H1 (cell line): ENCODE measurements around the gene RPS6KA2. TPM values are rescaled to one million over a fixed set of nuclear protein-coding genes. Genes with fewer than 3 reads are reported as not detected.

Source experiments
- CTCF ChIA-PET: fragments of 300-600 bp; sonication (Branson Sonifier 250); formaldehyde crosslinking; loops from one replicate; lab custom pipeline; 2021; ENCODE audit not compliant: partially characterized antibody; lab: Charles Lee
- POLR2A ChIA-PET: fragments of 300-600 bp; sonication (Branson Sonifier 250); formaldehyde crosslinking; loops from one replicate; lab custom pipeline; 2021; ENCODE audit warnings: inconsistent platforms; ENCODE audit not compliant: partially characterized antibody; lab: Charles Lee
- DNase-seq, 2 experiments: peaks; one replicate each; pipeline versions ENCODE4 v3.0.0 to v3.0.0-alpha.2; 2010 to 2022; ENCODE audit warnings: low spot score in 2 of 2, low read depth in 1 of 2, mixed read lengths in 1 of 2
- FAIRE-seq: peaks from 2 replicates; lab custom pipeline; 2011; peaks lifted over from hg19 to GRCh38; lab: Jason Lieb, UNC
- H2AFZ ChIP-seq: 2 replicates; pipeline ENCODE4 v1.8.1; 2012; ENCODE audit warnings: low read length, inconsistent platforms
- H2AK5ac ChIP-seq: 2 replicates; pipeline ENCODE4 v1.6.1; 2013; ENCODE audit warnings: low read depth, low read length
- H2BK120ac ChIP-seq: replicated peaks from 2 replicates; pipeline ENCODE3; 2013; ENCODE audit warnings: low read depth, low read length, inconsistent platforms
- H2BK12ac ChIP-seq: 2 replicates; pipeline ENCODE4 v1.6.1; 2013; ENCODE audit warnings: low read depth, low read length
- H2BK15ac ChIP-seq: 2 replicates; pipeline ENCODE4 v1.6.1; 2013; ENCODE audit warnings: low read length
- H2BK20ac ChIP-seq: 2 replicates; pipeline ENCODE4 v1.6.1; 2013; ENCODE audit warnings: low read length
- H2BK5ac ChIP-seq: 2 replicates; pipeline ENCODE4 v1.6.1; 2013; ENCODE audit warnings: low read depth, low read length
- H3K14ac ChIP-seq: 2 replicates; pipeline ENCODE4 v1.6.1; 2013; ENCODE audit warnings: inconsistent platforms; ENCODE audit not compliant: insufficient read length
- H3K18ac ChIP-seq: 2 replicates; pipeline ENCODE4 v1.6.1; 2013; ENCODE audit warnings: low read length; ENCODE audit errors: extremely low read depth
- H3K23ac ChIP-seq: 2 replicates; pipeline ENCODE4 v1.6.1; 2013; ENCODE audit warnings: inconsistent platforms; ENCODE audit not compliant: insufficient read length
- H3K23me2 ChIP-seq: 2 replicates; pipeline ENCODE4 v1.6.1; 2013; ENCODE audit warnings: low read depth, low read length
- H3K27ac ChIP-seq: 2 replicates; pipeline ENCODE4 v1.6.1; 2011; ENCODE audit warnings: low read depth, low read length, inconsistent platforms
- H3K27me3 ChIP-seq, 4 experiments: replicated peaks in 1 of 4; 1 replicate in 1 of 4; 2 replicates in 3 of 4; pipeline versions ENCODE4 v1.6.1 to v1.8.1; 2011 to 2013; ENCODE audit warnings: low read length in 3 of 4, mild to moderate bottlenecking in 3 of 4, inconsistent platforms in 2 of 4, mixed read lengths in 2 of 4, moderate library complexity in 1 of 4; ENCODE audit not compliant: control insufficient read depth in 3 of 4, insufficient read depth in 3 of 4; ENCODE audit errors: extremely low read depth in 1 of 4
- H3K36me3 ChIP-seq, 4 experiments: 2 replicates each; pipeline versions ENCODE4 v1.6.1 to v1.8.1; 2011 to 2013; ENCODE audit warnings: mild to moderate bottlenecking in 4 of 4, low read length in 3 of 4, moderate library complexity in 2 of 4, control low read depth in 1 of 4, inconsistent platforms in 1 of 4; ENCODE audit not compliant: insufficient read depth in 4 of 4, control insufficient read depth in 2 of 4
- H3K4ac ChIP-seq: replicated peaks from 2 replicates; pipeline ENCODE3; 2013; ENCODE audit warnings: low read length, low read depth, mixed read lengths, inconsistent platforms; ENCODE audit not compliant: insufficient read length
- H3K4me1 ChIP-seq, 4 experiments: replicated peaks in 1 of 4; 1 replicate in 1 of 4; 2 replicates in 3 of 4; pipeline versions ENCODE4 v1.6.1 to v1.8.1; 2011 to 2013; ENCODE audit warnings: low read length in 3 of 4, inconsistent platforms in 2 of 4, mixed read lengths in 1 of 4; ENCODE audit not compliant: insufficient read depth in 4 of 4, control insufficient read depth in 3 of 4
- H3K4me2 ChIP-seq, 2 experiments: 2 replicates each; pipeline versions ENCODE4 v1.6.1 to v1.8.1; 2011 to 2013; ENCODE audit warnings: low read depth in 2 of 2, low read length in 2 of 2, control low read depth in 1 of 2, inconsistent platforms in 1 of 2, mild to moderate bottlenecking in 1 of 2; ENCODE audit not compliant: insufficient read depth in 1 of 2
- H3K4me3 ChIP-seq, 4 experiments: fragments of 200-600, 300-600 bp in 1 of 4; sonication (generic), shearing (Covaris generic), sonication (Bioruptor Twin) in 1 of 4; 2 replicates each; pipeline versions ENCODE4 v1.5.1 to v1.8.1; 2011 to 2016; ENCODE audit warnings: low read length in 4 of 4, low read depth in 3 of 4, control low read depth in 2 of 4, inconsistent platforms in 2 of 4, mild to moderate bottlenecking in 2 of 4, mixed read lengths in 1 of 4, moderate library complexity in 1 of 4; ENCODE audit not compliant: insufficient read depth in 2 of 4; ENCODE audit errors: extremely low read depth in 1 of 4
- H3K56ac ChIP-seq: replicated peaks from 2 replicates; pipeline ENCODE3; 2013; ENCODE audit warnings: low read depth, mild to moderate bottlenecking, mixed read lengths, low read length, inconsistent platforms; ENCODE audit not compliant: insufficient read length
- H3K79me1 ChIP-seq: 2 replicates; pipeline ENCODE4 v1.6.1; 2013; ENCODE audit warnings: low read depth, low read length, control low read depth
- H3K79me2 ChIP-seq, 2 experiments: 2 replicates each; pipeline versions ENCODE4 v1.6.1 to v1.8.1; 2012 to 2013; ENCODE audit warnings: low read length in 2 of 2, mild to moderate bottlenecking in 2 of 2, inconsistent platforms in 1 of 2; ENCODE audit not compliant: insufficient read depth in 2 of 2, control insufficient read depth in 1 of 2
- H3K9ac ChIP-seq, 4 experiments: replicated peaks in 1 of 4; 1 replicate in 1 of 4; 2 replicates in 3 of 4; pipeline versions ENCODE4 v1.6.1 to v1.8.1; 2011 to 2013; ENCODE audit warnings: low read depth in 3 of 4, low read length in 3 of 4, control low read depth in 2 of 4, mild to moderate bottlenecking in 2 of 4, moderate library complexity in 2 of 4, inconsistent platforms in 1 of 4; ENCODE audit errors: extremely low read depth in 1 of 4
- H3K9me3 ChIP-seq, 2 experiments: 2 replicates each; pipeline versions ENCODE4 v1.6.1 to v1.8.1; 2012 to 2013; ENCODE audit warnings: mild to moderate bottlenecking in 2 of 2, moderate library complexity in 2 of 2, control low read depth in 1 of 2, inconsistent platforms in 1 of 2, low read depth in 1 of 2, low read length in 1 of 2, mixed read lengths in 1 of 2; ENCODE audit not compliant: insufficient read depth in 2 of 2
- H4K20me1 ChIP-seq, 2 experiments: replicated peaks in 1 of 2; 2 replicates each; pipeline versions ENCODE3 to v1.8.1; 2011 to 2013; ENCODE audit warnings: inconsistent platforms in 2 of 2, low read length in 2 of 2, mild to moderate bottlenecking in 1 of 2; ENCODE audit not compliant: insufficient read depth in 2 of 2, control insufficient read depth in 1 of 2
- H4K5ac ChIP-seq: 2 replicates; pipeline ENCODE4 v1.6.1; 2013; ENCODE audit warnings: low read length, low read depth, mixed read lengths, inconsistent platforms; ENCODE audit not compliant: insufficient read length
- H4K8ac ChIP-seq: 2 replicates; pipeline ENCODE4 v1.8.0; 2013; ENCODE audit warnings: mild to moderate bottlenecking, moderate library complexity, low read length, inconsistent platforms; ENCODE audit not compliant: insufficient read depth; ENCODE audit errors: extremely low read depth
- H4K91ac ChIP-seq: replicated peaks from 2 replicates; pipeline ENCODE3; 2013; ENCODE audit warnings: low read length, mixed read lengths, inconsistent platforms; ENCODE audit not compliant: insufficient read length
- EZH2 ChIP-seq: fragments of 200-600 bp; sonication (generic); IDR thresholded peaks from 2 replicates; pipeline ENCODE4 v1.7.1; 2012; ENCODE audit warnings: low read depth, mild to moderate bottlenecking, moderate library complexity, low read length, inconsistent platforms; ENCODE audit not compliant: severe bottlenecking
- FOSL1 ChIP-seq: IDR thresholded peaks from 2 replicates; pipeline ENCODE4 v1.6.1; 2011; ENCODE audit warnings: mild to moderate bottlenecking, low read depth, low read length, moderate library complexity; ENCODE audit not compliant: insufficient read depth
- HDAC2 ChIP-seq, 2 experiments: fragments of 300-600 bp in 1 of 2; sonication (generic) in 1 of 2; IDR thresholded peaks; 2 replicates each; pipeline ENCODE4 v1.6.1; 2011 to 2012; ENCODE audit warnings: low read depth in 2 of 2, low read length in 2 of 2, mild to moderate bottlenecking in 2 of 2, moderate library complexity in 2 of 2, borderline replicate concordance in 1 of 2, inconsistent platforms in 1 of 2
- HDAC6 ChIP-seq: IDR thresholded peaks from one replicate; pipeline ENCODE4 v1.7.1; 2012; ENCODE audit warnings: low read depth, mild to moderate bottlenecking, inconsistent platforms, low read length, moderate library complexity
- MAFK ChIP-seq: IDR thresholded peaks from 2 replicates; pipeline ENCODE4 v1.6.1; 2012; ENCODE audit warnings: low read depth, mild to moderate bottlenecking, improper control_type of control experiment, low read length
- RBBP5 ChIP-seq: IDR thresholded peaks from 2 replicates; pipeline ENCODE4 v1.7.1; 2012; ENCODE audit warnings: low read depth, mild to moderate bottlenecking, inconsistent platforms, low read length, moderate library complexity, borderline replicate concordance
- TEAD4 ChIP-seq: IDR thresholded peaks from 2 replicates; pipeline ENCODE4 v1.6.1; 2012; ENCODE audit warnings: low read depth, low read length, inconsistent platforms, mixed read lengths
- WGBS, 2 experiments: shearing (Covaris generic) in 1 of 2; methylation state at CpG; one replicate each; pipeline versions ENCODE4 v1.1.6 to v1.1.7; 2013 to 2015; ENCODE audit warnings: low lambda C conversion rate in 2 of 2, mixed read lengths in 2 of 2, inconsistent platforms in 1 of 2, low coverage in 1 of 2, missing lambda C conversion rate in 1 of 2; ENCODE audit not compliant: insufficient replicate concordance in 2 of 2, insufficient coverage in 1 of 2, insufficient read length in 1 of 2; ENCODE audit errors: extremely low coverage in 1 of 2, missing lambda C conversion rate in 1 of 2; 5-methylcytosine and 5-hydroxymethylcytosine counted together
- polyA plus RNA-seq, 7 experiments: library from polyadenylated mRNA; depleted of rRNA in 3 of 7; stranded (reverse) in 5 of 7; unstranded in 2 of 7; fragments of >200 nt in 5 of 7; fragments of 200-250 nt in 2 of 7; gene quantifications; 1 replicate in 5 of 7; 2 replicates in 1 of 7; 4 replicates in 1 of 7; pipeline versions ENCODE4 v1.2.1 to v1.2.3, GENCODE V29; 2011 to 2013; ENCODE audit warnings: missing spikeins in 2 of 7, mixed read lengths in 2 of 7
- total RNA-seq: library from RNA; stranded (reverse); fragmentation: NEBNext Ultra II Directional; extraction: Animal tissue kit (Norgen Biotek cat#: 25700); gene quantifications from 2 replicates; pipeline ENCODE4 v1.2.1, GENCODE V29; 2021
- TF ChIP-seq, protein P1 (sequence below): IDR thresholded peaks from 2 replicates; pipeline ENCODE4 v1.6.1; 2011; ENCODE audit warnings: low read depth, mild to moderate bottlenecking, low read length; ENCODE audit not compliant: insufficient read depth
- TF ChIP-seq, protein P2 (sequence below): IDR thresholded peaks from 2 replicates; pipeline ENCODE4 v1.6.1; 2012; ENCODE audit warnings: low read length, inconsistent platforms

RPS6KA2 gene
- total and polyA plus RNA-seq, 2 of the 8 experiments (the other 6 are each of a cell fraction or from before 2014, with no cell fraction given), result 8.8 to 25.7 TPM

DNA sequence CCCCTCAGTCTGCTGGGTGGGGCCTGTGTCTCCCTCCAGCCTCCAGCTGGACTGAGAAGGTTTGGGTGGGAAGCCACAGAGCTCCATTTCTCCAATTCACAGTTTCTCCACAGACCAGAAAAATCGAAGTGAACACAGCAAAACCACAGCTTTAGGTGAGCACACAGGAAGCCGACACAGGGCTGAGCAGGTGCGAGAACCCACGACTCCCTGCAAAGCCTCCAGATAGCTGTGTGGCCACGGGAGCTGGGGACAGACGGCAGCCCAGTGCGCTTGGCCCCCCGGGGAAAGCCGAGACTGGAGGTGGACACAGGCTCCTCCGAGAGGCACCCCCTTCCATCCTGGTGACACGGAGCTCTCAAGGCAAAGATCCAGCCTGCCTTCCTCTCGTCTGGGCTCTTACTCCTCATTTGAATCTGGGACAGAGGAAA, 215.3 kb downstream of the RPS6KA2 start:
- H3K4me3 ChIP-seq, result no peak overlapping the region
- POLR2A ChIA-PET, result interaction anchor here (1.1 kb wide), 1 partner anchor 83 kb away, joined by 3 read pairs; no protein-coding TSS in a partner anchor
- no peak overlapping the region for H3K27ac ChIP-seq
- no peak overlapping the region for H3K4ac ChIP-seq
- H4K91ac ChIP-seq, result no peak overlapping the region
- CTCF ChIA-PET, result interaction anchor here (1.1 to 2.0 kb wide), 2 partner anchors 48 to 102 kb away, joined by 3 to 6 read pairs; no protein-coding TSS in a partner anchor
- peaks cover 0 to 8% of the 10 kb centered on the region in 2 experiments for H4K20me1 ChIP-seq
- no peak overlapping the region for H2BK12ac ChIP-seq
- no peaks in the 10 kb centered on the region for H3K79me2 ChIP-seq
- H3K36me3 ChIP-seq, result peaks cover 0 to 3% (median 0%) of the 10 kb centered on the region in 4 experiments; a peak in 2 of 8 replicates
- H3K56ac ChIP-seq, result no peak overlapping the region
- FAIRE-seq (no peak), DNase-seq (no peak)
- no peak overlapping the region for H2BK15ac ChIP-seq
- H3K9me3 ChIP-seq, result no peaks in the 10 kb centered on the region
- no peak overlapping the region for H2BK120ac ChIP-seq
- H2AFZ ChIP-seq, result no peak overlapping the region
- H3K4me2 ChIP-seq, result no peak overlapping the region
- no peak overlapping the region for H4K8ac ChIP-seq
- no peaks in the 10 kb centered on the region; the same call in 1 of the 2 replicates for H3K79me1 ChIP-seq
- H3K27me3 ChIP-seq, result no peaks in the 10 kb centered on the region
- no peak overlapping the region for H3K18ac ChIP-seq
- H3K14ac ChIP-seq, result no peak overlapping the region
- no peak overlapping the region for H2BK5ac ChIP-seq
- no peak overlapping the region for H3K23ac ChIP-seq
- WGBS, 2 experiments, result 99% methylated on average over 12 of the region's 12 CpGs; no CpG with 5 or more reads in 1 of the 2 experiments
- H4K5ac ChIP-seq, result no peak overlapping the region
- H2BK20ac ChIP-seq, result no peak overlapping the region
- no peak overlapping the region for H2AK5ac ChIP-seq
- H3K9ac ChIP-seq, result no peak overlapping the region
- H3K23me2 ChIP-seq, result peaks cover 12% of the 10 kb centered on the region; the same call in 1 of the 2 replicates
- H3K4me1 ChIP-seq, result peaks cover 0 to 3% (median 0%) of the 10 kb centered on the region in 4 experiments; a peak in 2 of 7 replicates
- TF ChIP-seq, protein P1, sequence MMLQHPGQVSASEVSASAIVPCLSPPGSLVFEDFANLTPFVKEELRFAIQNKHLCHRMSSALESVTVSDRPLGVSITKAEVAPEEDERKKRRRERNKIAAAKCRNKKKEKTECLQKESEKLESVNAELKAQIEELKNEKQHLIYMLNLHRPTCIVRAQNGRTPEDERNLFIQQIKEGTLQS, result no peak
- no peak for TF ChIP-seq HDAC6
- no peak for TF ChIP-seq EZH2
- TF ChIP-seq FOSL1, result no peak
- TF ChIP-seq, protein P2, sequence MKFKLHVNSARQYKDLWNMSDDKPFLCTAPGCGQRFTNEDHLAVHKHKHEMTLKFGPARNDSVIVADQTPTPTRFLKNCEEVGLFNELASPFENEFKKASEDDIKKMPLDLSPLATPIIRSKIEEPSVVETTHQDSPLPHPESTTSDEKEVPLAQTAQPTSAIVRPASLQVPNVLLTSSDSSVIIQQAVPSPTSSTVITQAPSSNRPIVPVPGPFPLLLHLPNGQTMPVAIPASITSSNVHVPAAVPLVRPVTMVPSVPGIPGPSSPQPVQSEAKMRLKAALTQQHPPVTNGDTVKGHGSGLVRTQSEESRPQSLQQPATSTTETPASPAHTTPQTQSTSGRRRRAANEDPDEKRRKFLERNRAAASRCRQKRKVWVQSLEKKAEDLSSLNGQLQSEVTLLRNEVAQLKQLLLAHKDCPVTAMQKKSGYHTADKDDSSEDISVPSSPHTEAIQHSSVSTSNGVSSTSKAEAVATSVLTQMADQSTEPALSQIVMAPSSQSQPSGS, result no peak
- TF ChIP-seq MAFK, result no peak
- TF ChIP-seq HDAC2 (IDR thresholded peaks at IDR 0.05; ENCODE audit: borderline replicate concordance in 1 of 2, low read depth in 2 of 2, low read length in 2 of 2), result no peak
- no peak for TF ChIP-seq RBBP5
- TF ChIP-seq TEAD4, result no peak
